ENCODE measurements around the gene SMYD1. TPM values are rescaled to one million over a fixed set of nuclear protein-coding genes. Genes with fewer than 3 reads are reported as not detected.

The SMYD1 gene
- total RNA-seq, 1 donor from 2014 or later, result 0.25 TPM

DNA sequence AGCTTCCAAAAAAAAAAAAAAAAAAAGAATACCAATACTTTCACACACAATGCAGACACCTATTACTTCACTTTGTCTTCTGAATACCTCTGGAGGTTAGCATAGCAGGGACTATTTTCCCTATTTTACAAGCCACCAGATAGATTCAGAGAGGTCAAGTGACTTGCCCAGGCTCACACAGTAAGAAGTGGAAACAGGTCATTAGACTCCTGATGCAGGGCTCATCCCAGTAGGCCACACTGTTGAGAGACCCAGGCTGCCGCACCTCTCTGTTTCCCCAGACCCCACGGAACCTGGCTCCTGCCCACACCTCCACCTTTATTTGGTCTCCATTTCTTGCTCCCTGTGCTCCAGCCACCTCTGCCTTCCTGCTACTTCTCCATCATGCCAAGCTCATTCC lies 19.4 kb downstream of the SMYD1 start:
- TF ChIP-seq, protein P1, sequence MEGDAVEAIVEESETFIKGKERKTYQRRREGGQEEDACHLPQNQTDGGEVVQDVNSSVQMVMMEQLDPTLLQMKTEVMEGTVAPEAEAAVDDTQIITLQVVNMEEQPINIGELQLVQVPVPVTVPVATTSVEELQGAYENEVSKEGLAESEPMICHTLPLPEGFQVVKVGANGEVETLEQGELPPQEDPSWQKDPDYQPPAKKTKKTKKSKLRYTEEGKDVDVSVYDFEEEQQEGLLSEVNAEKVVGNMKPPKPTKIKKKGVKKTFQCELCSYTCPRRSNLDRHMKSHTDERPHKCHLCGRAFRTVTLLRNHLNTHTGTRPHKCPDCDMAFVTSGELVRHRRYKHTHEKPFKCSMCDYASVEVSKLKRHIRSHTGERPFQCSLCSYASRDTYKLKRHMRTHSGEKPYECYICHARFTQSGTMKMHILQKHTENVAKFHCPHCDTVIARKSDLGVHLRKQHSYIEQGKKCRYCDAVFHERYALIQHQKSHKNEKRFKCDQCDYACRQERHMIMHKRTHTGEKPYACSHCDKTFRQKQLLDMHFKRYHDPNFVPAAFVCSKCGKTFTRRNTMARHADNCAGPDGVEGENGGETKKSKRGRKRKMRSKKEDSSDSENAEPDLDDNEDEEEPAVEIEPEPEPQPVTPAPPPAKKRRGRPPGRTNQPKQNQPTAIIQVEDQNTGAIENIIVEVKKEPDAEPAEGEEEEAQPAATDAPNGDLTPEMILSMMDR (IDR thresholded peaks at IDR 0.05; ENCODE audit: partially characterized antibody, unreplicated experiment), result no peak
- Mint-ChIP-seq H3K27me3 (ENCODE audit: unreplicated experiment) (no peaks in the 10 kb centered on the region), H3K4me3 (ENCODE audit: unreplicated experiment) (no peak overlapping the region), H3K9me3 (ENCODE audit: unreplicated experiment) (peaks cover 3% of the 10 kb centered on the region), H3K36me3 (ENCODE audit: unreplicated experiment) (no peaks in the 10 kb centered on the region), H3K27ac (ENCODE audit: unreplicated experiment) (no peak overlapping the region), H3K4me1 (ENCODE audit: low read depth, unreplicated experiment) (no peaks in the 10 kb centered on the region)
- DNase-seq, result no peak

DNA sequence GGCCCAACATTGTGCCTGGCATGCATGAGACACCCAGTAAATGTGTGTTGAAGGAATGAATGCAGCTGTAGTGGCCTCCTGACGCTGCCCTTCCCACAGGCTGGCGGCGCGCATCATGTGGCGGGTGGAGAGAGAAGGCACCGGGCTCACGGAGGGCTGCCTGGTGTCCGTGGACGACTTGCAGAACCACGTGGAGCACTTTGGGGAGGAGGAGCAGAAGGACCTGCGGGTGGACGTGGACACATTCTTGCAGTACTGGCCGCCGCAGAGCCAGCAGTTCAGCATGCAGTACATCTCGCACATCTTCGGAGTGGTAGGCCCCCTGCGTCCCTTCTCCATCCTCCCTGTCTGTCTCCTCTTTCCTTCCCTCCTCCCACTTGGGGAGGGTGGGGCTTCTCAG lies 20.1 kb downstream of the SMYD1 start:
- no peak overlapping the region for H3K27ac Mint-ChIP-seq (ENCODE audit: unreplicated experiment)
- H3K36me3 Mint-ChIP-seq (ENCODE audit: unreplicated experiment), result no peaks in the 10 kb centered on the region
- no peak for DNase-seq
- peaks cover 3% of the 10 kb centered on the region for H3K9me3 Mint-ChIP-seq (ENCODE audit: unreplicated experiment)
- H3K4me1 Mint-ChIP-seq (ENCODE audit: low read depth, unreplicated experiment), result no peaks in the 10 kb centered on the region
- H3K27me3 Mint-ChIP-seq (ENCODE audit: unreplicated experiment), result no peaks in the 10 kb centered on the region
- TF ChIP-seq, protein P1 (IDR thresholded peaks at IDR 0.05; ENCODE audit: partially characterized antibody, unreplicated experiment), result no peak
- H3K4me3 Mint-ChIP-seq (ENCODE audit: unreplicated experiment), result no peak overlapping the region

- Mint-ChIP-seq H3K4me3 (ENCODE audit: unreplicated experiment) (no peak overlapping the region), H3K27me3 (ENCODE audit: unreplicated experiment) (peaks cover 2% of the 10 kb centered on the region), H3K9me3 (ENCODE audit: unreplicated experiment) (peaks cover 3% of the 10 kb centered on the region), H3K36me3 (ENCODE audit: unreplicated experiment) (peaks cover 4% of the 10 kb centered on the region), H3K27ac (ENCODE audit: unreplicated experiment) (no peak overlapping the region), H3K4me1 (ENCODE audit: low read depth, unreplicated experiment) (no peaks in the 10 kb centered on the region)
- no peak for DNase-seq
- TF ChIP-seq, protein P1 (IDR thresholded peaks at IDR 0.05; ENCODE audit: partially characterized antibody, unreplicated experiment), result no peak
Observed at GRCh38 chr2:88088999-88089398, 21.4 kb downstream of the SMYD1 start.

DNA sequence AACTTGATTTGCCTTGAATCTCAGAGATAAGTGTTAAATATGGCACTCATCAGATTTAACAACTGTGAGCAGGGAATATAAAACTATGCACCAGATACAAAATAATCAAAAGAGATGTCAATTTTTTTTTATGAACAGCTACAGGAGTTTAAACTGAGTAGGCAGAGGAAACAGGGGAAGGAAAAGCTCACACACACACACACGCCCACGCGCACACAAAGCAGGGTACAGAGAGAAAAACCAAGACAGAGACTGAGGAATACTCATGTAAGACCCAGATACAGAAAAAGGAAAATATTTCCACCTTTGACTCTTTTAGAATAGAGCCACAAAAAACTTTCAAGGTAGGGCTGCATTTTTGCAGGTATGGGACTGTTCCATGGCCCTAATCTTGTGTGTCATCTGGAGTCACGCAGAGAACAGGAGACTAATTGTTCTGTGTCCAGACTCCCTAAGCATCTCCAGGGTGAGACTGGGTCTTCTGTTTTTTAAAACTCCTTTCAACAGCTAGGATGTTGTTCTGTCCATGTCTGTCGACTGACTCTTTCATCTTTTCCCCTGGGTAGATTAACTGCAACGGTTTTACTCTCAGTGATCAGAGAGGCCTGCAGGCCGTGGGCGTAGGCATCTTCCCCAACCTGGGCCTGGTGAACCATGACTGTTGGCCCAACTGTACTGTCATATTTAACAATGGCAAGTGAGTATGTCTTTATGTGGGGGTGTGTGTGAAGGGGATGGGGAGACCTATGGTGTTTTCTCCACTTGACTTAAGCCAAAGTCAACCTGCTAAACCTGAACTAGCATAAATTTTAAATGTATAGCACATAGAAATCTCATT lies 23.0 kb downstream of the SMYD1 start:
- Mint-ChIP-seq H3K27me3 (ENCODE audit: unreplicated experiment) (peaks cover 2% of the 10 kb centered on the region), H3K27ac (ENCODE audit: unreplicated experiment) (peak overlapping the region; percentile 2), H3K9me3 (ENCODE audit: unreplicated experiment) (peaks cover 3% of the 10 kb centered on the region), H3K4me3 (ENCODE audit: unreplicated experiment) (no peak overlapping the region), H3K36me3 (ENCODE audit: unreplicated experiment) (peaks cover 4% of the 10 kb centered on the region), H3K4me1 (ENCODE audit: low read depth, unreplicated experiment) (no peaks in the 10 kb centered on the region)
- DNase-seq, result no peak
- TF ChIP-seq, protein P1 (IDR thresholded peaks at IDR 0.05; ENCODE audit: partially characterized antibody, unreplicated experiment), result no peak

- H3K27me3 Mint-ChIP-seq (ENCODE audit: unreplicated experiment), result peaks cover 2% of the 10 kb centered on the region
- TF ChIP-seq, protein P1 (IDR thresholded peaks at IDR 0.05; ENCODE audit: partially characterized antibody, unreplicated experiment), result no peak
Observed at GRCh38 chr2:88091943-88092342, 24.3 kb downstream of the SMYD1 start.

More at GRCh38 chr2:88091943-88092342, 24.3 kb downstream of the SMYD1 start:
- Mint-ChIP-seq H3K4me1 (ENCODE audit: low read depth, unreplicated experiment) (no peaks in the 10 kb centered on the region), H3K36me3 (ENCODE audit: unreplicated experiment) (peaks cover 4% of the 10 kb centered on the region), H3K27ac (ENCODE audit: unreplicated experiment) (no peak overlapping the region), H3K4me3 (ENCODE audit: unreplicated experiment) (no peak overlapping the region), H3K9me3 (ENCODE audit: unreplicated experiment) (peaks cover 1% of the 10 kb centered on the region)
- no peak for DNase-seq
